Measurements from ENCODE around the gene MITD1.
"Not testable (repeated sequence)": the region's sequence is repeated elsewhere in the genome, so short reads cannot be mapped to it uniquely, and the experiment has no call there.

Gene MITD1

GRCh38 chr2:99141110-99142108 is 39.4 kb downstream of the MITD1 start, which contains the start of gene C2orf15:
Gene C2orf15 (plus strand): TSS chr2:99141707. CDS start chr2:99150559, 8,852 bp downstream.
- in situ Hi-C loops (cut with MboI; ENCODE audit: low sequenced_read_pairs, unreplicated experiment): no loop called here
- no peak for TF ChIP-seq CTCF (IDR thresholded peaks at IDR 0.05; ENCODE audit: borderline replicate concordance, control extremely low read depth, extremely low read depth, insufficient read depth, missing control alignments)
- peak; percentile 93 for DNase-seq (ENCODE audit: low spot score)

GRCh38 chr2:99140860-99141109 is 40.1 kb downstream of the MITD1 start:
- no peak for DNase-seq (ENCODE audit: low spot score)
- in situ Hi-C loops (cut with MboI; ENCODE audit: low sequenced_read_pairs, unreplicated experiment): no loop called here
- no peak for TF ChIP-seq CTCF (IDR thresholded peaks at IDR 0.05; ENCODE audit: borderline replicate concordance, control extremely low read depth, extremely low read depth, insufficient read depth, missing control alignments)

- DNase-seq (ENCODE audit: low spot score): no peak
- in situ Hi-C loops (cut with MboI; ENCODE audit: low sequenced_read_pairs, unreplicated experiment): no loop called here
- TF ChIP-seq CTCF (IDR thresholded peaks at IDR 0.05; ENCODE audit: borderline replicate concordance, control extremely low read depth, extremely low read depth, insufficient read depth, missing control alignments): no peak
Measured at GRCh38 chr2:99140056-99140859, 40.6 kb downstream of the MITD1 start.

- no peak for DNase-seq (ENCODE audit: low spot score)
- TF ChIP-seq CTCF (IDR thresholded peaks at IDR 0.05; ENCODE audit: borderline replicate concordance, control extremely low read depth, extremely low read depth, insufficient read depth, missing control alignments): no peak
- in situ Hi-C loops (cut with MboI; ENCODE audit: low sequenced_read_pairs, unreplicated experiment): no loop called here
Measured at GRCh38 chr2:99139003-99139402, 41.9 kb downstream of the MITD1 start.

- DNase-seq (ENCODE audit: low spot score); in situ Hi-C loops (cut with MboI; ENCODE audit: low sequenced_read_pairs, unreplicated experiment): not testable (repeated sequence)
Measured at GRCh38 chr2:99135044-99135556, 45.8 kb downstream of the MITD1 start.

GRCh38 chr2:99127981-99128380 is 52.9 kb downstream of the MITD1 start:
- TF ChIP-seq CTCF (IDR thresholded peaks at IDR 0.05; ENCODE audit: borderline replicate concordance, control extremely low read depth, extremely low read depth, insufficient read depth, missing control alignments): no peak
- no peak for DNase-seq (ENCODE audit: low spot score)
- in situ Hi-C loops (cut with MboI; ENCODE audit: low sequenced_read_pairs, unreplicated experiment): no loop called here
